ENCODE data around the gene SOWAHC.
"Not testable (repeated sequence)": the region's sequence is repeated elsewhere in the genome, so short reads cannot be mapped to it uniquely, and the experiment has no call there.

Gene SOWAHC

GRCh38 chr2:109616184-109616583, 2.0 kb downstream of the SOWAHC start:
- DNase-seq, result no peak

- no peak for DNase-seq
Observed at GRCh38 chr2:109619032-109619615, 5.0 kb downstream of the SOWAHC start.

GRCh38 chr2:109623297-109623696, 9.1 kb downstream of the SOWAHC start:
- DNase-seq, result no peak

GRCh38 chr2:109623923-109624322, 9.8 kb downstream of the SOWAHC start:
- DNase-seq, result no peak

- DNase-seq, result no peak
Observed at GRCh38 chr2:109624339-109624738, 10.2 kb downstream of the SOWAHC start.

- not testable (repeated sequence) for DNase-seq
Observed at GRCh38 chr2:109628321-109628720, 14.2 kb downstream of the SOWAHC start.

- DNase-seq, result no peak
Observed at GRCh38 chr2:109629867-109630266, 15.7 kb downstream of the SOWAHC start.

GRCh38 chr2:109630441-109631430, 16.6 kb downstream of the SOWAHC start:
- no peak for DNase-seq

GRCh38 chr2:109631741-109632140, 17.6 kb downstream of the SOWAHC start:
- no peak for DNase-seq

- no peak for DNase-seq
Observed at GRCh38 chr2:109632158-109632789, 18.1 kb downstream of the SOWAHC start.

- DNase-seq, result no peak
Observed at GRCh38 chr2:109633284-109633961, 19.3 kb downstream of the SOWAHC start.

- no peak for DNase-seq
Observed at GRCh38 chr2:109635426-109636304, 21.5 kb downstream of the SOWAHC start.

GRCh38 chr2:109636317-109636716, 22.2 kb downstream of the SOWAHC start:
- DNase-seq, result no peak

GRCh38 chr2:109637749-109638570, 23.8 kb downstream of the SOWAHC start:
- no peak for DNase-seq

- DNase-seq, result no peak
Observed at GRCh38 chr2:109638795-109639194, 24.6 kb downstream of the SOWAHC start.

- DNase-seq, result not testable (repeated sequence)
Observed at GRCh38 chr2:109640000-109640399, 25.8 kb downstream of the SOWAHC start.

GRCh38 chr2:109644571-109645275, 30.6 kb downstream of the SOWAHC start:
- DNase-seq, result peak; percentile 81

- no peak for DNase-seq
Observed at GRCh38 chr2:109645412-109646184, 31.4 kb downstream of the SOWAHC start.

GRCh38 chr2:109646961-109647360, 32.8 kb downstream of the SOWAHC start:
- DNase-seq, result no peak

GRCh38 chr2:109647636-109648035, 33.5 kb downstream of the SOWAHC start:
- DNase-seq, result no peak
